HG03575 (cell line): ENCODE results near the gene AMIGO2.
"Not testable (repeated sequence)": the region's sequence is repeated elsewhere in the genome, so short reads cannot be mapped to it uniquely, and the experiment has no call there.

Experiments
- ATAC-seq: cut with Tn5 transposase; IDR thresholded peaks from one replicate; pipeline ENCODE4 v1.9.1; 2021; ENCODE audit not compliant: unreplicated experiment, insufficient number of reproducible peaks, low FRiP score; ENCODE audit errors: extremely low read depth

Gene AMIGO2

GRCh38 chr12:47078086-47078395 lies 1.7 kb downstream of the AMIGO2 start:
- ATAC-seq = no peak

DNA sequence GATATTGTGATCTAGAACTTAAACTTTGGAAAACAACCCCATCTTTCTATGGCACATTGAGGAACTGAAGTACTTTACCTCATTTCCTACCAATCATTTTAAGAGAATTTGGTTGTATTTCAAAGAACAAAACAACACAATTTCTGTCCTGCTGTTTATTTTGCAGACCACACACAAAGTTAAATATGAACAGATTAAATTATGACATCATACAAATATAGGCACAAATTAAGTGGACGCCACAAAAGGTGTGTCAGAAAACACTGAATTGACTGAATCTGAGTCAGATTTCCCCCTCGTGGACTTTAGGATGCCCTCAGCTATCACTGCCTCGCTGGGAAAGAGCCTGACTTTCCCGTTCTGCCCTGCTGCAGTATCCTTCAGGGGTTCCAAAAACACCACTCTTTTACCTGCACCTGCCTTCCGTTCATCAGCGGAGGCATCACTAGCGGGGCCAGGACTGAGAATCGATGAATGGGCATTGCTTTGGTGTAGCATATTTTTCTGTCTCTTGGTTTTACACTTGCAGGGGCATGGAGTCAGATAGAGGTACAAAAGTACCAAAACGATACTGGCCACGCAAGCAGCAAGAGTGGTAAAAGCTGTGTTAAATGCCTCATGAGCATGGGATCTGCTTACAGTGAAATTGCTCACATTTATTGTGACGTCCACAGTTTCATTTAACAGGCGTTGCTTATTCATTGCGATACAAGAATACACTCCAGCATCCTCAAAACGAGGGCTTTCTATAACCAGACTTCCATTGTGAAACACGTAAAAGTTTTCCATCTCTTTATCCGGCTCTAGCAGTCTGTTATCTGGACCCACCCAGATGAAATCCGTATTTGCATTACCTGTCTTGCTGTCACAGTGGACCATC lies 2.3 kb downstream of the AMIGO2 start:
- ATAC-seq = no peak

GRCh38 chr12:47075192-47076084 lies 4.3 kb downstream of the AMIGO2 start:
- ATAC-seq = no peak

- no peak for ATAC-seq
These were observed 5.0 kb downstream of the AMIGO2 start for GRCh38 chr12:47074757-47075156.

DNA sequence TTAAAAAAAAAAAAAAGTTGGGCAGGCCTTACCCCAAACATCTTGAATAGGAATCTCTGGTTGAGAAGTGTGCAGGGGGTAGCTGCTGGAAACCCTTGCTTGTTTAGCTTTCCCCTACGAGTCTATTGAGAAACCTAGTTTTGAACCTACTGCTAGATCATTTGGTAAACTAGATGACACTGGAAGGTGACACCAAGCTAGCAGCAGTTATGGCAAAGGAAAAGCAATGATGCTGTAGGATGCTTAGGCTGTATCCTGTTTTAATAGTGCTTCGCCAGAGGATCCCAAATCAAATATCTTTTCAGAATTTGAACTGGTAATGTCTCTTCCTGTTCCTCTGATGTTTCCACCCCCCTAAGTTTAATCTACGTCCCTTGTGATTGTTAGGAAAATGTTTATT lies 5.8 kb downstream of the AMIGO2 start:
- no peak for ATAC-seq

DNA sequence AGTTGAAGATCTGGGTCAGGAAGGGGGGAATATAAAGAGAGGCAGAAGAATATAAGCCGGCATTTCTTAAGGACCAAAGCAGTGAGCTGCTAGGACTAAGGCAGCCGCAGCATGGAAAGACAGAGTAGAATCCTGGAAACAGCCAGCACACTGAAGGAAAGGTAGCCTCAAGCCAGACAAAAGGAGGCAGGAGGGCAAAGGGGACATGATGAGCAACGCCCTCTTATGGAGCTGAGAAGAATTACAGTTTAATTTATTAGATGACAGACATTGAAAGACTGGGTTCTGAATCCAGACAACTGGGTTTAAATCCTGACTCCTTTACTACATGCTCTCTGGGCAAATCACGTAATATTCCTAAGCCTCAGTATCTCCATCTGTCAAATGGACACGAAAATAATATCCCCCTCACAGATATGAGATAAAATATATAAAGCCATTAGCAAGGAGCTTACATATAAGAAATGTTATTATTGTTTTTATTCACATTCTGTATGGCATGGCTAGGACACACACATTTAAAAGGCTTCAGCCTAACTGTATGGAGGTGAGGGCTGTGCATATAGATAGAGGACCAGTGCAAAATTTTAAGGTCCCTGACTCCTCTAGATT lies 8.4 kb downstream of the AMIGO2 start:
- ATAC-seq = no peak

DNA sequence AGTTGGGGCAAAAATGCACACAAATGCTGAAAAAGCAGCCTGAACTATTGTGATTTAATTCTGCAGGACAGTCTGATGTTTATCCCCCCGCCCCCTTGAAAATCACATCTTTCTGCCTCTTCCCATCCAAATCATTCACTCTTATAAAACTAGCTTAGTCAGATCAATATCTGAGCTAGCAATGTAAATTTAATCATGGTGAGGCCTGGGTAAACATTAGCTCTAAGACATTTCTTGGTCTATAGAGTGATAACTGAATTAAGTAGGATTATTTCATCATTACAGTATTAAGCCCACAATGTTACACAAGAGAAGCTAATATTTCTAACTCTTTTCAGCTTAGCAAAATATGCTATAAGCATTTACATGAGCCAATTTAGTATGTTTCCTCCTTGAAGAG lies 9.4 kb downstream of the AMIGO2 start:
- no peak for ATAC-seq

DNA sequence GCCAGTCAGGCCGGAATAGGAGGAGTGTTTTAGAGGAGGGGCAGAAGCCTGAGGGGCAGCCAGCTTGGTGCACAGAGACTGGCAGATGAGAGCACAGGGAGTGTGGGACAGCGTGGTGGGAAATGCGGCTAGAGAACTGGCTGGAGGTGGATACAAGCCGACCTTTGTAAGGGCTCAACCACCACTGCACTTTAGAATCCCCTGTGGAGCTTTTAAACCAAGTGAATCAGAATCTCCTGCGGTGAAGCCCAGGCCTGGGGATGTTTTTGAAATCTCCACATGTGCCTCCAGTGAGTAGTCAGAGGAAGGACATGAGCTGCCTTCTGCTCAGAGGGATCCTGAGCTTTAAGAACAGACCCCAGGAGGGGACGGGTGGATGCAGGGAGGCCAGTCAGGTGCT lies 11.2 kb downstream of the AMIGO2 start:
- no peak for ATAC-seq

GRCh38 chr12:47067771-47068431 lies 11.9 kb downstream of the AMIGO2 start:
- no peak for ATAC-seq

GRCh38 chr12:47067176-47067575 lies 12.6 kb downstream of the AMIGO2 start:
- ATAC-seq = no peak

DNA sequence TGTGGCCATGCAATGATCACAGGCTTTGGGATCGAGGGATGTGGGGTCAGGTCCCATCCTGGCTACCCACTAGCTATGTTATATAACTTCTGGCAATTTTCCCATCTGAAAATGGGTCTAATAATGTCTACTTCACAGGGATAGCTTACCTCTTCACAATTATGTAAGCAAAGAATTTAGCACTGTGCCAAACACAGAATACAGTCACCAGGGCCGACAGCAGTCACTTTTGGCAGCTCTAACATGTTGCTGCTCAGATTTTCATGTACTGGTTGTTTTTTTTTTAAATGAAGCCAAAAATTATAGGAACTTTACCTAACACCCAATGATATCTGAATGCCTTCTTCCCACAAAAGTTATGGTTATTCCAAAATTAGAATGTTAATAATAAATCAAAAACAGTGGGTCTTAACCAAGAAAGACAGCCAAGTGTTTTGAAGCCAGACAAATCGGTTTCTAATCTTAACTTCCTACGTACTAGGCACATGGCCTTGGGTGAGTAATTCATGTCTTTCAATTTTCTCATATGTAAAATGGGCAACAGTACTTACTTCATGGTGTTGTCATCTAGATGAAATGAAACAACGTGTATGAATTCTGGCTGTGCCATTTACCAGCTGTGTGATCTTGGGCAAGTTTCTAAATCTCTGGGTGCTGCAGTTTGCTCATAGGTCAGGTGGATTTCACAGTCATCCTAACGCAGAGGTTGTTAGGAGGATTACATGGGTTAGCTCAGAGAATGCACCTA lies 13.3 kb downstream of the AMIGO2 start:
- ATAC-seq = no peak

DNA sequence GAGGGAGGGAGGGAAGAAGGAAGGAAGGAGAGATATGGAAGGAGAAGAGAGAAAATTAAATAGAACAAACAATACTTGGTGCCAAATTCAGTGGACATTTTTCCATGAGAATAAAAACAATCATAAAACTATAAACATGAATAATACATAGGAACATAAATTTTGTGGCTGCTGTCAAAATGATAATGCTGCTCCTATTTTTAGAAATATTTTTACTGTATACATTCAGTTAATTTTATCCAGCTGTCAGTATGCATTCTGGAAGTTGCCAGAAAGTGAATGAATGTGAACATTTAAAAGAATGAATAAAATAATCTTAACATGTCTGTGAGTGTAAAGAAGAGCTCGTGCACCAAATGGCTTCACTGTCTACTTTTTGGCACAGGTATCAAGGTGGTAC lies 14.2 kb downstream of the AMIGO2 start:
- no peak for ATAC-seq

DNA sequence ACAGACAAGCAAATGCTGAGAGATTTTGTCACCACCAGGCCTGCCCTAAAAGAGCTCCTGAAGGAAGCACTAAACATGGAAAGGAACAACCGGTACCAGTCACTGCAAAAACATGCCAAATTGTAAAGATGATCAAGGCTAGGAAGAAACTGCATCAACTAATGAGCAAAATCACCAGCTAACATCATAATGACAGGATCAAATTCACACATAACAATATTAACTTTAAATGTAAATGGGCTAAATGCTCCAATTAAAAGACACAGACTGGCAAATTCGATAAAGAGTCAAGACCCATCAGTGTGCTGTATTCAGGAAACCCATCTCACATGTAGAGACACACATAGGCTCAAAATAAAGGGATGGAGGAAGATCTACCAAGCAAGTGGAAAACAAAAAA lies 21.1 kb downstream of the AMIGO2 start:
- not testable (repeated sequence) for ATAC-seq

DNA sequence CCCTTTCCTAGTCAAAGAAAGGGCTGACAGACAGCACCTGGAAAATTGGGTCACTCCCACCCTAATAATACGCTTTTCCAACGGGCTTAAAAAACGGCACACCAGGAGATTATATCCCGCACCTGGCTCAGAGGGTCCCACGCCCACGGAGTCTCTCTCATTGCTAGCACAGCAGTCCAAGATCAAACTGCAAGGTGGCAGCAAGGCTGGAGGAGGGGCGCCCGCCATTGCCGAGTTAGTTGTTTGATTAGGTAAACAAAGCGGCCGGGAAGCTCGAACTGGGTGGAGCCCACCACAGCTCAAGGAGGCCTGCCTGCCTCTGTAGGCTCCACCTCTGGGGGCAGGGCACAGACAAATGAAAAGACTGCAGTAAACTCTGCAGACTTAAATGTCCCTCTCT lies 22.8 kb downstream of the AMIGO2 start:
- not testable (repeated sequence) for ATAC-seq

DNA sequence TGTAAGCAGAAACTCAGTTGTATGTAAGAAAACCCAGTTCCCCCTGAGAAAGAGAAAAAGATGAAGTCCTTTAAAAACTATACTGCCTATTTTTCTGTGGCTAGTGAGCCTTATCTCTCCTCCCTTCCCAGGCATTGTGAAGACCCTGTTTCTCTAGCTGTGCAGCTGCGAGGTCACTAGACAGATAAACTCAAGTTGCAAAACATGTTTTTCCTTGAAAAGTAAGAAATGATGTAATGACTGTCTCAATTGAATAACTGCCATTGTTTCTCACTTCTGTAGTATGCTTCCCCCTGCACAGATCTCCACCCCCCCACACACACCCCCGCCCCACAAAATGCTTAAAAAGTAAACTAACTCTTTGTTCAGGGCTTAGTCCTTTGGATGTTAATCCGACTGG lies 23.9 kb downstream of the AMIGO2 start:
- not testable (repeated sequence) for ATAC-seq

- ATAC-seq = no peak
These were observed 25.1 kb downstream of the AMIGO2 start for GRCh38 chr12:47054659-47055058.

DNA sequence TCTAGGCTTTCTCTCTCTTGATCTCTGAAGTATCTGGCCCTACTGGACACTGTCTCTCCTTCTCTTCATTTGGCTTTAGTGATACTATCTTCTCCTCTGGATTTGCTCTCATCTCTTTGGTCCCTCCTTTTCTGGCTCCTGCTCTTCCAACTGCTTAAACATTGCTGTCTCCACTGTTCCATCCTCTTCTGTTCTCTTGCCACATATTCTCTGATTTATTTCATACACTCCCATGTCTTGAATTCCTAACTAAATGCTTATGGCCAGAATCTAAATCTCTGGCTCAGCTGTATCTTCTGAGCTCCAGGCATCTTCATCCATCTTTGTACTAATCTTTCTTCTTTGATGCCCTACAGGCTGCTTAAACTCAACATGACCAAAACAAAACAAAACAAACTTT lies 25.8 kb downstream of the AMIGO2 start:
- ATAC-seq = no peak

GRCh38 chr12:47052274-47052673 lies 27.5 kb downstream of the AMIGO2 start:
- ATAC-seq = no peak

GRCh38 chr12:47051291-47051690 lies 28.5 kb downstream of the AMIGO2 start:
- not testable (repeated sequence) for ATAC-seq
